ENCODE results near the gene CIC.

GRCh38 chr19:42271045-42271419 is 2.0 kb downstream of the CIC start:
- TF ChIP-seq POU2F2 (IDR thresholded peaks at IDR 0.05; ENCODE audit: low read depth, low read length) (no peak), POLR2AphosphoS5 (IDR thresholded peaks at IDR 0.05; ENCODE audit: low read depth, low read length) (no peak), TAF1 (IDR thresholded peaks at IDR 0.05; ENCODE audit: low read depth, low read length) (no peak), POLR2A (IDR thresholded peaks at IDR 0.05; ENCODE audit: low read depth, low read length) (no peak)
